Suppressor macrophage (primary cell): Measurements from ENCODE around the gene EPPIN.

Experiments
- DNase-seq, 4 experiments: peaks; one replicate each; pipeline ENCODE4 v3.0.0-alpha.2; 2020 to 2022

Gene EPPIN

DNA sequence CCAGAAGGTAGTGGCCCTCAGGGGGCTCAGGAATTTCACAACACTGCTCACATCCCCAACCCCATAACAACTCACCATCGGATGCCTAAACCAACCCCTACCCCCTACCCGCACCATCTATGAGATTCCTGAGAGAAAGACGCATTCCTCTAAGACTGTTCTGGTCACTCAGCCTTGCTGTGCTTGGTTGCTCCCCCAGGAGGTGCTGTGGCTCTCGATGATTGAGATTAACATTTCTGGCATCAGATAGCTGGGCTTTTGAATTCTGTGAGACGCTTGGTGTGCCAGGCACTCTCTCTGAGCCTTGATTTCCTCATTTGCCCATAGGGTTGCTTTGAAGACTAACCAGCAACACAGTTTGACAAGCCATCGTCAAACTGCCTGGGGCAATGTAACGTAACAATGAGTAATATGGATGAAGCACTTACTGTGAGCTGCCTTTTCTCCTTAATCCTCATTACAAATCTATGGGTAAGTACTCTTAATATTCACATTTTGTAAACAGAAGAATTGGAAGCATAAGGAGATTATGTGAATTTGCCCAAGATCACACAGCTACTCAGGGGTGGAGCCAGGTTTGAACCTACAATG is 8.9 kb downstream of the EPPIN start:
- DNase-seq, result no peak

DNA sequence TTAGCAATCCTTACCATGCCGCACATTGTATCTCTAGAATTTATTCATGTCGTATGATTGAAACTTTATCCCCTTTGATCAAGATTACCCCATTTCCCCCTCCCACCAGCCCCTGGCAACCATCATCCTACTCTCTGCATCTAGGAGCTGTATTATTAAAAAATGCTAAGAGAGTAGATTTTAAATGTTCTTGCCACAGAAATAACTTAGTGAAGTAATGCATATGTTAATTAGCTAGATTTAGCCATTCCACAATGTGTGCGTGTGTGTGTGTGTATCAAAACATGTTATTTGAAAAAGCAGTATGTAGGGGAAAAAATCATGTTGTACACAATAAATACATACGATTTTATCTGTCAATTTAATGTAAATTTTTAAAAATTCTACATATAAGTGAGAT is 19.9 kb downstream of the EPPIN start:
- DNase-seq, result no peak

DNA sequence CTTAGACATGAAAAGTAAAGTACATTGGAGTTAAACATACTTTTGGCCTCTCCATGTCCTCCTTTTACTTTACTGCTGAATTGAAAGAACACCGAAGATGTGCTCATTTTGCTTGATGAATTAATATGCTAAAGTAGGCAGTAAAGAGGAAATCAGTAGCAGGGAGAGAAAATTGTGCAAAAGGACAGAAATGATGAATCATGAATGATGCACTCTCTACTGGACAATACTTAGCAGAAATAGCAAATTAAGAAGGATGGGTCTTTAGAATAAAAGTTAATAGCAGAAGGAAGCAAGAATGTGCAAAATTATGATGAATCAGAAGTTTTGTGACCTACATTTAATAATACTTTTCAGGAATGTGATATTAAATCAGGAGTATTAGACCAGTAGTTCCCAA is 23.4 kb downstream of the EPPIN start:
- peak in 2 of 4 experiments; percentile 25 to 49 for DNase-seq

DNA sequence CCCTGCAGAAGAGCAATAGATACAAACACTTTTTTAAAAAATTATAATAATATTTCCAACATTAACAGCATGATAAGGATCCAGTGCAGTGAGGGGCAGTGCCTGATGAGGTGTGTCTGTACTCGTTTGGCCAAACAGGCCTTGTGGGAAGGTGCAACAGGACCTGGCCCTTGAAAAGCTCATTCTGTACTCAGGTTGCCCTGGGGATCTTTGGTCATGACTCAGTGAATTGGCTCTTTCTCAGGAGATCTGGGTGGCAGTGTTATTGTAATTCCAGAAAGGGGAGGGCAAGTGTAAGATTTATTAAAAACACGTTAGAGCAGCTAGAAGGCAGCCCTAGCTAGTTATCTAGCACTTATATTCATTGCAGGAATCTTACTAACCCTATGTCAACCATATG is 28.9 kb downstream of the EPPIN start:
- DNase-seq, result no peak

GRCh38 chr20:45515147-45515913 is 31.9 kb downstream of the EPPIN start, which contains the start of gene SPINT3:
SPINT3 (minus strand) TSS chr20:45515622; CDS start chr20:45515608, 14 bp downstream.
- DNase-seq, result no peak

DNA sequence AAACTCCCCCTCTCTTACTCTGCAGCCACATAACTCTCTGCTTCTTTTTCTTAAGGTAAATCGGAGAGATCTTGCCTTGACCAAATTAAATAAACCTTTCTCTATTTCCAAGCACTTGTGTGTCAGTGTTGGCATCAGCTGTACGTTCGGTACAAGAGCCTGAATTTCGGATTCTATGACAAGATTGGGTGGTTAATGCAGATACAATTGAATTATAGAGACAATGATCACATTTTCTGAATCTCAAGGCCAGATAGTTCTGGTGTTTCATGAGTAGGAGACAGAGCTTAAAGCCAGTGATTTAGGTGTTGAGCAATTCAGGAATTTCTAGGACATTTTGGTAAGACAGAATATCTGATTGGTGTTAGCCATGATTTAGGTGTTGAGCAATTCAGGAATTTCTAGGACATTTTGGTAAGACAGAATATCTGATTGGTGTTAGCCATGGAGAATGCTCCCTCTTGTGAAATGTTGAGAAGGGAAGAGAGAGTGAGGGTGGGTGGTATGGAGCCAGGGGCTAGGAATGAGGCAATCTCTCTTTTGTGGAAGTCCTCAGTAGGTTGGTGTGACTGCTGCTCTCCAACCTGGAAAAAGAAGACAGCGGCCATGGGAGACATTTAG is 36.8 kb downstream of the EPPIN start:
- DNase-seq, result peak in 1 of 4 experiments; percentile 26

GRCh38 chr20:45509091-45509490 is 38.1 kb downstream of the EPPIN start:
- DNase-seq, result no peak

DNA sequence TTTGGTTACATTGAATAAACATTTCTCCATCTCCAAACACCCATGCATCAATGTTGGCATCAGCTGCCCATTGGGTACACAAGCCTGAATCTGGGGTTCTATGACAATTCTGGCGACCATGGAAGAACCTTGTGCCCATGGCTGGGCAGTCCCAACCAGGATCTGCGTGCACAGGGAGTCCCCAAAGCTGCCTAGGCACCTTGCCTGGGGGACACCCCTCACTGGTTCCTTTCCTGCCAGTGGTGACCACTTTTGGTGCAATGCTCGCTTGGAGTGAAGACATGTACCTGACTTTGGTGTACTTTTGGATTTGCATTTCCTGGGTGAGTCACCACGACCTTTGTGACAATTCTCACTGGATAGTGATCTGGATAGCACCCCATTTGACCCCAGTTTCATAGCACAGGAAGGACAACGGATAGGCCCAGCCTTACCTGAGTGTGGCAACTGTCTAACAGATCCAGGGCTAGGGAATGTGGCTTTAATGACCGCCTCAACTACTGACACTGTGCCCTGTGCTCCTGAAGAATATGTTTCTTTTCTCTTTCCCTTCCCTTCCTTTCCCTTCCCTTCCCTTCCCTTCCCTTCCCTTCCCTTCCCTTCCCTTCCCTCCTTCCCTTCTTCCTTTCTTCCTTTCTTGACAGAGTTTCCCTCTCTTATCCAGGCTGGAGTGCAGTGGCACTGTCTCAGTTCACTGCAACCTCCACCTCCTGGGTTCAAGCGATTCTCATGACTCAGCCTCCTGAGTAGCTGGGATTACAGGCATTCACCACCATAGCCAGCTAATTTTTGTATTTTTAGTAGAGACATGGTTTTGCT is 38.9 kb downstream of the EPPIN start:
- no peak for DNase-seq

DNA sequence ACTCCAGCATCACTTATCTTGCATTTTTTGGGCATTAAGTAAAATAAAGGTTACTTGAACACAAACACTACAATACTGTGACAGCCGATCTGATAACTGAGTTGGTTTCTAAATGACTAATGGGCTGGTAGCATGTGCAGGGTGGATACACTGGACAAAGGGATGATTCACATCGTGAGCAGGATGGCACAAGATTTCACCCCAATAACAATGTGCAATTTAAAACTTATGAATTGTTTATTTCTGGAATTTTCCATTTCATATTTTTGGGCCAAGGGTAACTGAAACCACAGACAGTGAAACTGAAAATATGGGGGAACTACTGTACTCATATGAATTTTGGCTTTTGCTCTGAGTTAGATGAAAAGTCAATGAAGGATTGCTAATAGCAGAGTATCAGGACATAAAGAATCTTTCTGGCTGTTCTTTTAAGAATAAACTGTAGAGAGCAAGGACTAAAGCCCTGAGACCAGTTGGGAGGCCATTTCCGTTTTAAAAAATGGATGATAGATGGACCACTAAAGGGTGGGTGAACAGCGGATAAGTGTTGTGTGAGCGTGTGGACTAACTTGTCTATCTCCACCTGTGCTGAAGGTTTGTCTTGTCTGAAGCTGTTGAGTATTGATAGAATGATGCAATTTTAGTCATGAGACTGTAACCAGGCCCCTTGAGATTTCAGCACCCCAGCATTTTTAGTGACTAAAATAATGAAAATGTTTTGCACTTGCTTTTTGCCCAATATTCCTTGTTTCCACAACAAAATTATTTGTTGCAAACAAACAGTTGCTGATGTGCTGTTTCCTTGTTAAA is 40.0 kb downstream of the EPPIN start:
- DNase-seq, result no peak

- DNase-seq, result no peak
Measured at GRCh38 chr20:45506398-45506797, 40.8 kb downstream of the EPPIN start.

DNA sequence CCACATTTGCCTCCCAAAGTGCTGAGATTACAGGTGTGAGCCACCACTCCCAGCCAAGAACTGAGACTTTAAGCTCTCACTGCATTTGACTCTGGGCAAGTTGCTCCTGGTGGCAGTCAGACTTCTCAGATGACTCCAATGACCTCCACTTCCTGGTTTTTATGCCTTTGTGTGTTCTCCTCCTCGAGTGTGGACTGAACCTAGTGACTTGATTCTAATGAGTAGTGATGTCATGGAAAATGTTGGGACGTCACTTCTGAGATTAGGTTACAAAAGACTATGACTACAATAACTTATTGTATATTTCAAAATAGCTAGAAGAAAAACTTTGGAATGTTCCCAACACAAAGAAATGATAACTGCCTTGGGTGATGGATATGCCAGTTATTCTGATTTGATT is 43.8 kb downstream of the EPPIN start:
- DNase-seq, result peak in 3 of 4 experiments; percentile 15 to 45 (median 22)

DNA sequence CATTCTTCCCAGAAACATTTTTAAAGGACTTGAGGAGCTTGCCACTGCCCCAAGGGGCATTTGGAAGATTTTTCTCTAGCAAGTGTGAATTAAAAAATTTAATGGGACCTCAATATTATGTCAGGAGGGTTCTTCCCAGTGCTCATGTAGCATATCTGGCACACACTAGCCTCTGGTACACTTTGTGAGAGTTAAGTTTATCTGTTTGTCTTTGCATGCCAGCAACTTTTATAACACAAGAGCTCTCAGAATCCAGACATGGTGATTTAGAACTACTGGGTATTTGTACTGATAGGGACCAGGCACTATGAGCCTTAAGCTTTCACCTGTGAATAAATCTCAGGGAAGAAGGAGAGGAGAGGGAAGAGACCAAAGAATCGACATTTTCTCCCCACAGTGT is 44.6 kb downstream of the EPPIN start:
- no peak for DNase-seq

DNA sequence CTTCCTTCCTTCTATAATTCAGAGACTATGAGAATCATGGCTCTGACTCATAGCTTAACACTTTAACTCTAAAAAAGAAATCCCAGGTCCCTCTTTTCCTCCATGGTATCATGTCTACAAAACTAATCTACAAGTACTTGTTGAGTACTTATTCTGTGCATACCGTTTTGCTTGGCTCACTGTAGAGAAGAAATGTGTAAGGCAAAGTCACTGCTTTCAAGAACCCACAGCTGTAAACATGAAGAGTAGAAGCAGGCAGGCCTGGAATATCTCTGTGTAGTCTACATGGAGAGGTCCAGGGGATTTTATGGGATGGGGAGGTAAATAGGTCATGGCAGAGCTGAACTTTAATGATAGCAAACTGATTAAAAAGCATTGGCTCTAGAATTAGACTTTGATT is 45.6 kb downstream of the EPPIN start:
- DNase-seq, result no peak

DNA sequence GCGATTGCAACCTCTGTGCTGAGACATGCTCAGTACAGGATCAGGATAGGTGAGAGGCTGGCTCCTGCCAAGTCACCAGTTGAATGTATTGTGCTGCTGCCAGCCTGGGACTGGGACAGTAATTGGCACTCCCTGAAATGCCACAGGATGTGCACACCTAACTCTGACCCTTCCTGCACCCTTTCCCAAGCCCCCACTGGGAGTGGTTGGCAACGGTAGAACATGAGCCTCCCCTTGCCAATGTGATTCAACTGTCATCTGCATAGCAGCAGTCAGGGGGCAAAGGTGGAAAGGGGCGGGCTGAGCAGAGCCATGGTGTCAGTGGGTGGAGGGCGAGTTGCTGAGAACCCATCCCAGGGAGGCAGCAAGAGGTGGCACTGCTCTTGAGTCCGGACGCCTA is 47.2 kb downstream of the EPPIN start:
- DNase-seq, result no peak

GRCh38 chr20:45497971-45498494 is 49.2 kb downstream of the EPPIN start:
- DNase-seq, result no peak

DNA sequence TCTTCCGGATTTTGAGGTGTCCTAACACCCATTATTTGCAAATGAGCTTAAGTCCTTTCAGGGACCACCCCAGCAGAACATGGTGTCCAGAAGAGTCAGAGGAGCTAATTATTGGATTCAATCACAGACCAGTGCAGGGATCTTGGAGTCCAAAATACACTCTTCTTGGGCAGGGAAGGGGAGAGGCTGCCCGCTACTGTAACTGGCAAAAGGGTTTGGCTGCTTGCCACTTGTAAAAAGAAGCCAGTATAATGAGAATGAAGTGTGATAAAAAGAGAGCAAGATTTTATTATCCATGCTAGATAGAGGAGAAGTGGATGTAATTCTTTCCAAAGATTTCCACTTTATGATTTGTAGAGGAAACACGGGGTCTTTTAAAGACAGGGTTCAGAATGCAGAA is 51.0 kb downstream of the EPPIN start:
- DNase-seq, result no peak

DNA sequence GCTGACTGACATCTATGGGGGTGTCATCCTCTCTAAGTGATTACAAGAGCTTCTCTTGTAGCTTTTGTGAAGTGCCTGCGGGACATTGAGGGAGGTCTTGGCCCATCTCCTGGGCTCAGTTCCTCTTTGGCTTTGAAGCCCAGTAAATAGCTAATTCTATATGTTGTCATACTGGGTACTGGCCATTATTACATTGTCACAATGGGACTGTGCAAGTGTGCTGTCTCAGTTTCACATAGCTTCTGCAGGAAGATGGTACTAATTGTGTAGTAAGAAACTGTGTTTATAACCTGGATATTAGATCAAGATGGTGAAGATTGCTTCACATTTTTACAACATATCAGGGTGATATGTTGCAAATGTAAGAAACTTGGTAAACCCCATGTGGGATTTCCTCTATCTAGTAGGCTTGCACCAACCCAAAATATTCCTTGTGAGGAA is 51.7 kb downstream of the EPPIN start:
- DNase-seq, result peak; percentile 70 to 90 (median 78)
